HG03520 (cell line): ENCODE data around the gene DCAF4.
"Not testable (repeated sequence)": the region's sequence is repeated elsewhere in the genome, so short reads cannot be mapped to it uniquely, and the experiment has no call there.

ENCODE experiments used
- ATAC-seq: cut with Tn5 transposase; IDR thresholded peaks from one replicate; pipeline ENCODE4 v1.9.1; 2021; ENCODE audit warnings: mild to moderate bottlenecking, moderate library complexity; ENCODE audit not compliant: unreplicated experiment

Gene DCAF4

GRCh38 chr14:72966038-72966437 lies 39.8 kb downstream of the DCAF4 start:
- no peak for ATAC-seq

- no peak for ATAC-seq
These were observed 42.1 kb downstream of the DCAF4 start for GRCh38 chr14:72968316-72968715.

- no peak for ATAC-seq
These were observed 43.9 kb downstream of the DCAF4 start for GRCh38 chr14:72970058-72970630.

GRCh38 chr14:72970824-72971434 lies 44.7 kb downstream of the DCAF4 start:
- no peak for ATAC-seq

- ATAC-seq = no peak
These were observed 48.4 kb downstream of the DCAF4 start for GRCh38 chr14:72974661-72975060.

GRCh38 chr14:72975770-72976169 lies 49.5 kb downstream of the DCAF4 start:
- no peak for ATAC-seq

GRCh38 chr14:72978856-72979255 lies 52.6 kb downstream of the DCAF4 start:
- no peak for ATAC-seq

- no peak for ATAC-seq
These were observed 54.6 kb downstream of the DCAF4 start for GRCh38 chr14:72980863-72981262.

GRCh38 chr14:72982146-72982708 lies 56.0 kb downstream of the DCAF4 start:
- no peak for ATAC-seq

GRCh38 chr14:72986214-72986613 lies 60.0 kb downstream of the DCAF4 start:
- no peak for ATAC-seq

GRCh38 chr14:72986857-72987256 lies 60.6 kb downstream of the DCAF4 start:
- no peak for ATAC-seq

GRCh38 chr14:72990171-72990570 lies 63.9 kb downstream of the DCAF4 start:
- ATAC-seq = no peak

- ATAC-seq = no peak
These were observed 70.7 kb downstream of the DCAF4 start for GRCh38 chr14:72996916-72997315.

- no peak for ATAC-seq
These were observed 72.1 kb downstream of the DCAF4 start for GRCh38 chr14:72998252-72998903.

- no peak for ATAC-seq
These were observed 73.1 kb downstream of the DCAF4 start for GRCh38 chr14:72999316-72999715.

- ATAC-seq = no peak
These were observed 73.8 kb downstream of the DCAF4 start for GRCh38 chr14:73000073-73000472.

- no peak for ATAC-seq
These were observed 77.4 kb downstream of the DCAF4 start for GRCh38 chr14:73003681-73004080.

GRCh38 chr14:73004641-73005040 lies 78.4 kb downstream of the DCAF4 start:
- not testable (repeated sequence) for ATAC-seq

- ATAC-seq = no peak
These were observed 81.6 kb downstream of the DCAF4 start for GRCh38 chr14:73007835-73008234.

GRCh38 chr14:73008501-73008900 lies 82.2 kb downstream of the DCAF4 start:
- ATAC-seq = no peak
